Stimulated activated CD4-positive, alpha-beta T cell treated with anti-CD3 and anti-CD28 coated beads, Interleukin-15, amount 100 ng/mL, for 24 hours (primary cell): ENCODE results near the gene PTX4.
"Not testable (repeated sequence)": the region's sequence is repeated elsewhere in the genome, so short reads cannot be mapped to it uniquely, and the experiment has no call there.

ENCODE experiments used
- DNase-seq: peaks from one replicate; pipeline ENCODE4 v3.0.0-alpha.2; 2020

The PTX4 gene

GRCh38 chr16:1441391-1441829 is 47.3 kb downstream of the PTX4 start:
- DNase-seq = no peak

DNA sequence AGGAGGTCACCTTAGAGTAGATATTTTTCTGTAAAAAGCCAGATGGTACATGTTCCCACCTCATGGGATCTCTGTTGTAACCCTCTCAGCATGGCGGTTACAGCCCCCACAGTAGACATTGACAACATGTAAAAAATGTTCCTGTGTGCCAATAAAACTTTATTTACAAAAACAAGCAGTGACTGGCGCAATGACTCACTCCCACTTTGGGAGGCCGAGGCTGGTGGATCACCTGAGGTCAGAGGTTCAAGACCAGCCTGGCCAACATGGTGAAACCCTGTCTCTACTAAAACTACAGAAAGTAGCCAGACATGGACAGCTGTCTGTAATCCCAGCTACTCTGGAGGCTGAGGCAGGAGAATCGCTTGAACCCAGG is 49.1 kb downstream of the PTX4 start:
- DNase-seq = not testable (repeated sequence)

- DNase-seq = no peak
Measured at GRCh38 chr16:1439058-1439698, 49.6 kb downstream of the PTX4 start.

GRCh38 chr16:1438229-1439057 is 50.3 kb downstream of the PTX4 start:
- DNase-seq = no peak

- no peak for DNase-seq
Measured at GRCh38 chr16:1437606-1438005, 51.1 kb downstream of the PTX4 start.

DNA sequence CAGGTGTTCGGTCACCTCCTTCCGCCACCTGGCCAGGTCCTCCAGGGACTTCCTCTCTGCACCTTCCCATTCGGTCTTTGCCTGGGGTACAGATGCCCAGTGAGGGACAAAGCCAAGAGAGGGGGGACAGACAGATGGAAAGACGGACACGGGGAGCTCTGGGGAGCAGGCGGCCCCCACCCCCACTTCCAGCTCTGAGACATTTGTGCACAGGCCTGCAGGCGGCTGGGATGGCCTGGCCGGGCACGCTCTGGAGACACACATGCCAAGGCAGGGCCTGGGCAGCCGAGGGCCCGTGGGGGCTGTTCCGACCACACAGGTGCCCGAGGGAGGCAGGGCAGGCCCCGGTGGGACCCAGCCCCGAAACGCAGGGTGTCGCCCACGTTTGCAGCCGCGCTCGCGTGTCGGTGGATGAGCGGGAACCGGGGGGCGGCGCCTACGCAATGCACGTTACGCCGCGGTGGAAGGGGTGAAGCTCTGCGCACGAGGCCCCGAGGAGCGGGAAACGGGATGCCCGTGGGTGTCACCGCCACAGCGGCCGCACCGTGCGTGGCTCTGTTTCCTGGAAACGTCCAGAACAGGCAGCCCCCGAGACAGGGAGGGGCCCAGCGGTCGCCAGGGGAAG is 51.9 kb downstream of the PTX4 start:
- DNase-seq = no peak

GRCh38 chr16:1435921-1436697 is 52.6 kb downstream of the PTX4 start:
- no peak for DNase-seq
